Activated naive CD8-positive, alpha-beta T cell (primary cell): ENCODE data around the gene HOXB8.
A peak's percentile ranks its signal among the peaks of the same experiment; 100 is the strongest.

ENCODE experiments used
- H3K27ac Mint-ChIP-seq: one replicate; pipeline ENCODE4 v1.8.0; 2021; ENCODE audit warnings: mixed read lengths
- H3K27me3 Mint-ChIP-seq: one replicate; pipeline ENCODE4 v1.8.0; 2021; ENCODE audit warnings: mixed read lengths
- H3K36me3 Mint-ChIP-seq: one replicate; pipeline ENCODE4 v1.8.0; 2021; ENCODE audit warnings: mixed read lengths
- H3K4me1 Mint-ChIP-seq: one replicate; pipeline ENCODE4 v1.8.0; 2021; ENCODE audit warnings: low read depth, mixed read lengths
- H3K4me3 Mint-ChIP-seq: one replicate; pipeline ENCODE4 v1.8.0; 2021; ENCODE audit warnings: mild to moderate bottlenecking, mixed read lengths
- H3K9me3 Mint-ChIP-seq: one replicate; pipeline ENCODE4 v1.8.0; 2021; ENCODE audit warnings: low read depth, mixed read lengths

Gene HOXB8

DNA sequence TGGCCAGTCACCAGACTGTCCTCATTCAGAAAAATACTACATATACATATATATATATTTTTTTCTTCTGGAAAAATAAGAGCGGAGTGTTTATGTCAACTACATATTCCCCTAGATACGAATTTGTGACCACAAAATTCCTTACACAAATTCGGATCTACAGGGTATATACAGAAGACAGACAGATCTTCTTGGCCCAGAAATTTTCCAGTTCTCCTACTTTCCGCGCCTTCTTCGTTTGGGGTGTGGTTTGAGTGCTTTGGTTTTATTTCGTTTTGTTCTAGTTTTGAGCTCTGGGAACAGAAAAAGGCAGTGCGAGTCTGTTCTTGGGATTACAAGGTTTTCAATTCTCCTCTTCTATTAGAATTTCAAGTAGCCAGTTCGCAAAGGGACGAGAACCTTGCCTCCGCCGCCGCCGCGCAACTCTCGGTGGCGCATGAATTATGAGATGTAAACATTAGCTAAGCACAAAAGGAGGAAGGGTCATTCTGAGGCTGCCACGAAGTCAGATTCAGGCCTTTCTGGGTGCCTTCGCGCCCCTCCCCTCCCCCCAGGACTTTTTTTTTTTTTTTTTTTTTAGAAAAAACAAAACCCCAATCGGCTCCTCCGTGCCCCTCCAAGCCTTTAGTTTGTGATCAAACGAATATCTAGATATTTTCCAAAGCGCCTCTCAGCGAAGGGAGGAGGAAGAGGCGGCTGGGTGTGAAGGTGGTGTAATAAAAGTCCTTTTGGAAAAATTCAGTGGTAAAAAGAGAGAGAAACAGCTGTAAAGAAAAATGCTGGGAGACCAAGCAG is 35.1 kb downstream of the HOXB8 start:
- no peaks in the 10 kb centered on the region for H3K9me3 Mint-ChIP-seq
- H3K27ac Mint-ChIP-seq: no peak overlapping the region
- H3K27me3 Mint-ChIP-seq: peaks cover 45% of the 10 kb centered on the region
- H3K4me3 Mint-ChIP-seq: peak overlapping the region; percentile 52
- H3K36me3 Mint-ChIP-seq: no peaks in the 10 kb centered on the region
- peaks cover 50% of the 10 kb centered on the region for H3K4me1 Mint-ChIP-seq

DNA sequence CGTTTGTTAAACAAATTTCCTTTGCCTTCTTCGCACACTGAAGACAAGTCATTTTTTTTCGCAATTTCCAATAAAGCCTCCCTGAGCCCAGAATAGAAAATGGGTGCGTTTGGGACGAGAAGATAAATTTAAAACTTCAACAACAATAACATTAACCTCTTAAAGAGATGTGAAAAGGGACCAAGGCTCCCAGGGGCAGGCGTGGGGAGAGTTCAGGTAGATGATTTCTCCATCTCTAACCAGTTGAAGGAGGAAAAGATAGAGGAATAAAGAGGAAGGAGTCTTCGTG is 35.7 kb downstream of the HOXB8 start:
- Mint-ChIP-seq H3K4me1 (peaks cover 48% of the 10 kb centered on the region), H3K27me3 (peaks cover 44% of the 10 kb centered on the region), H3K27ac (no peak overlapping the region), H3K9me3 (no peaks in the 10 kb centered on the region), H3K4me3 (peak overlapping the region; percentile 88), H3K36me3 (no peaks in the 10 kb centered on the region)

DNA sequence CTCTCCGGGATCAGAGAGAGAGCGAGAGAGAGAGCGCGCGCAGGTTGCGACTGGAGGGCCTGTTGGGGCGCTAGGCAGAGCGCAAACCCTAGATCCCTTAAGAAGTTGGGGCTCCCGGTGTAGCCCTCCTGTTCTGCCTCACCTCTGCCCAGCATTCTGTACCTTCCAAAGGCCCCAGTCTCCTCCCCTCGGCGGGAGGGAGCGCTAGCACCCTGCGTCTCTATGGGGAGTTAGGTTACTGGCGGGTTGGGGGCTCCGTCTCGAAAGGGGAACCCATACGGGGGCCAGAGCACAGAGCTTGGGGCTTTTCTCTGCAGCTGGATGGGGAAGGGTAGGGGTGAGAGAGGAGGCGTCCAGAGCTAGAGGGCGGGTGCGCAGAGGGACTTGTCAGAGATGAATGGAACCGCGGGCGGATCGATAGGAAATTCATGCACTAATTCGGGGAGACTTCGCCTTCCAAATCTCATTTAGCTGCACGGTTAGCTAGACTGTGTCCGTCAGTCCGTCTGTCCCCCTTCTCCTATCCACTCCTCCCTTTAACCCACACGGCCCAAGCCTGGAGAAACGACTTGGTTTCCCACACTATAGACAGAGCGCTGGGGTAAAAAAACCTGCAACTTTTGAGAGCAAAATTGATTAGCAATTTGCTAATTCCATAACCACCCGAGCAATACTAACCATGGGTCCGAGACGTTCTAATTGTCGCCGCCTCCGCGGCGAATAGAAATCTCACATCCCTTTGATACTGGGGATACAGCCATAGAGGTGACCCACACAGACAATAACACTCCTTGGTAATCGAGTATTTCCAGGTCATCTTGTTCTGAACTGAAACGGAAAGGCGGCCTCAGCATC is 36.2 kb downstream of the HOXB8 start:
- peaks cover 48% of the 10 kb centered on the region for H3K4me1 Mint-ChIP-seq
- no peaks in the 10 kb centered on the region for H3K36me3 Mint-ChIP-seq
- H3K27me3 Mint-ChIP-seq: peaks cover 40% of the 10 kb centered on the region
- no peaks in the 10 kb centered on the region for H3K9me3 Mint-ChIP-seq
- no peak overlapping the region for H3K27ac Mint-ChIP-seq
- peak overlapping the region; percentile 88 for H3K4me3 Mint-ChIP-seq

DNA sequence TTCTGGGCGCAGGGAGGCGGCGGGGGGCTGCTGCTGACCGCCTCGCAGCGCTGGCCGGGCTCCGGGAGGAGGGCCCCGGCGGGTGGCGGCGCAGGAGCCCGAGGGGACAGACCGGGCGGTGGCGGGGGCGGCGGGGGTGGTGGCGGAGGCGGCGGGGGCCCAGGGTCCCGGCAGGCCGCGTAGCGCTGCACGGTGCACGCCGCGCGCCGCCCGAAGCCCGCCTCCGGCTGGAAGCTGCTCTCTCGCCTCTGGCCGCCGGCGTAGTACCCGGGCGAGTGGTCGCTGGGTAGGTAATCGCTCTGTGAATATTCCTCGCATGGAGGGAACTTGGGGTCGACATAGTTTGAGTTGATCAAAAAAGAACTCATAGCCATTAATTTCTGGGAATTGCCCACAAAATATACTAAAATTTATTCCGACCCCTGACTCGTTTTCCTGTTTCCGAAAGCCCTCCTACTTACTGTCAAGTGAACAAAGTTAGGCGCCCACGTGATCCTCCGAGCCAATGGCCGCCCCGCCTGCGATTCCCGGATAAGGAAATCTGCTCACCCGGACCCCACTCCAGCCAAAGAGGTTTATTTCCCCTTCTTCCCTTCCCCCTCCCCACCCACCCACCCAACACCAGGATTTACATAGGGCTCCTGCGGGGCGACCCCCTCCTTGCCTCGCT is 37.0 kb downstream of the HOXB8 start, which contains the start of gene HOXB4:
HOXB4 (minus strand) TSS at position 405 of the 670 bp plus-strand sequence; CDS start at position 374, 31 bp downstream.
- Mint-ChIP-seq H3K36me3 (no peaks in the 10 kb centered on the region), H3K27ac (no peak within 1 kb of the TSS), H3K4me1 (peaks cover 48% of the 10 kb centered on the region), H3K4me3 (peak within 1 kb of the TSS; percentile 88), H3K9me3 (no peaks in the 10 kb centered on the region), H3K27me3 (peaks cover 38% of the 10 kb centered on the region)

DNA sequence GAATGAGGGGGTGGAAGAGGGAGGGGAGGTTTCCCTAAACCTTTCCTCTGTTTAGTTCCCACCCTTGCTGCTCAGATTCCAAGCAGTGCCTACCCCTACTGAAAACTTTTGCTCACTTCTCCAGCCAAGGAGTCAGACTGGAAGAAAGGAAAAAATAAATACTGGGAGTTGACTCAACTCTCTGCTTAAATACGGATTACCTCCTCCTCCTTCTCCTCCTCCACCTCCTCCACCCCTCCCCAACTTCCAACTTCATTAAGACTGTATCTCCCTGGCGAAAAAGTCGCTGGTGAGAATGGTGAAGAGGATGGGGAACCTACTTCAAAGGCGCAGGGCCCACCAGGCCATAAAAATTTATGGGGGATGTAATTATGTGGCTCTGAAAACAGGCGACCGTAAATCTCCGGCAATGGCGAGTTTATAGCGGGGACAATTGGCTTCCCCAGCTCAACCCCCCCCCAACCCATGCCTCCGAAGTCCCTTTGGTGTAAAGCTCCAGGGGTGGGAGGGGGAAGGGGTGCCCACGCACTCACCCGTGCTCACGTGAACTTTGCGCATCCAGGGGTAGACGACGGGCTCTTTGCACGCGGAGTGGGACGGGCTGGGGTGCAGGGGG is 37.7 kb downstream of the HOXB8 start:
- peaks cover 31% of the 10 kb centered on the region for H3K27me3 Mint-ChIP-seq
- H3K36me3 Mint-ChIP-seq: no peaks in the 10 kb centered on the region
- H3K4me3 Mint-ChIP-seq: peak overlapping the region; percentile 84
- peaks cover 45% of the 10 kb centered on the region for H3K4me1 Mint-ChIP-seq
- H3K27ac Mint-ChIP-seq: no peak overlapping the region
- H3K9me3 Mint-ChIP-seq: no peaks in the 10 kb centered on the region

DNA sequence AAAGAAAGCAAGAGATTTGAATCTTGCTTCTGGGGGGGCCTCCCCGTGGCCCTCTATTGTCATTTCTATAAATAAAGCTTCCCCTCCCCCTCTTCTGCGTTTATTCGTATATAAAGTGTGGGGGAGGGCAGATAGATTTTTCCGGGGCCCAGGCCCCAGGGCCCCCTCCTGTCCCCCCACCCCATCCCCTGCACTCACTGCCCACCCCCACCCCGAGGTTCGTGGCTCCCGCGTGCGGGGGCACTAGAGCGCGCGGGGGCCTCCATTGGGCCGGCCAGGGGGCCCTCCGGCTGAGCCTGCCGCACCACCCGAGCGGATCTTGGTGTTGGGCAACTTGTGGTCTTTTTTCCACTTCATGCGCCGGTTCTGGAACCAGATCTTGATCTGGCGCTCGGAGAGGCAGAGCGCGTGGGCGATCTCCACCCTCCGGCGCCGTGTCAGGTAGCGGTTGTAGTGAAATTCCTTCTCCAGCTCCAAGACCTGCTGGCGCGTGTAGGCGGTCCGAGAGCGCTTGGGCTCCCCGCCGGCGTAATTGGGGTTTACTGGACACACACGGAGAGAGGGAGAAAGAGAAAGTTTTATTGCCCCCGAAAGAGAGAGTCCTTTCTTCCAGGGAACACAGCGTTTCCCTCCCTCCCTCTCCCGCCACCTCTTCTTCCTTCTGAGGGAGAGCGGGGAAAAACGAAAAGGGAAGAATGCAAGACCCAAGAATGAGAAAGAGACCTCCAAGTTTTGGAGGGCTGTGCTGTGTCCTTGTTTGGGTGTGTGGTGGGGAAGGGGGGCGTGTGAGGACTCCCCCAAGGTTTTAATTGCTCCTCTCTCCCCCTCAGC is 38.4 kb downstream of the HOXB8 start:
- no peaks in the 10 kb centered on the region for H3K9me3 Mint-ChIP-seq
- peaks cover 41% of the 10 kb centered on the region for H3K4me1 Mint-ChIP-seq
- peaks cover 28% of the 10 kb centered on the region for H3K27me3 Mint-ChIP-seq
- no peak overlapping the region for H3K27ac Mint-ChIP-seq
- H3K36me3 Mint-ChIP-seq: no peaks in the 10 kb centered on the region
- H3K4me3 Mint-ChIP-seq: peak overlapping the region; percentile 84

DNA sequence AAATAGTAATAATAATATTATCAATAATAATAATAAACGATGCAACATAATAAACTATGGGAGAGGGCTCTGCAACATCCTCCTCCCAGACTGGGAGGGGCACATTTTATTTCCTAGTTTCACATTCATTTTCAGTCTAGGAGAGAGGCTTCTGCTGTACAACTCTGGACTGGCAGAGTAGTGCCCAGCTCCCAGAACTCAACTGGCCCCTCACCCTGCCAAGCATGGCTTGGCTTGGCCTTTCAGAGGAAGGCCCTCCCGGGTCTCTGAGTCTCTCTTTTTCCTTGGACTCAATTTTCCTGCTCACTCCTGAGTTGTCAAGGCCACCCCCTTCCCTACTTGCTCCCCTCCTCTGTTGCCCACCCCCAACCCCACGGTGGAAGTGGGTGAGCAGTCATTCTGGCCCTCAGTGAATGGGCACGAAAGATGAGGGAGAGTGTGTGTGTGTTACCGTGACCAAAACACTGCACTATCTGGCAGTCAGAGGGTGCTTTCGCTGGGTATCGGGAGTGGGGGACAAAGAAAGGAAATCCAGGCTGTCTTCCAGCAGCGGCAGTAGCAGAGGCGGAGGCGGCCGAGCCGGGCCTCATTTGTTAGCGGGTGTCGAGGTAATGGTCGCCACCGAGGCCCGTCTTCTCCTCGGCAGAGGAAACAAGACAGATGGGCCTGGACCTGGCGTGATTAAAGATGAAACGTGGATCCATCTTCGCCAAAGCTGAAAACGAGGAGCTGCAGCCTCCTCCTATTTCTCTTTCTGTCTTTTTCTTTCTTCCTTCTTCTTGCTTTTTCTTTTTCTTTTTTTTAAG is 39.2 kb downstream of the HOXB8 start:
- peaks cover 34% of the 10 kb centered on the region for H3K4me1 Mint-ChIP-seq
- no peak overlapping the region for H3K4me3 Mint-ChIP-seq
- H3K9me3 Mint-ChIP-seq: no peaks in the 10 kb centered on the region
- no peaks in the 10 kb centered on the region for H3K36me3 Mint-ChIP-seq
- no peak overlapping the region for H3K27ac Mint-ChIP-seq
- peaks cover 22% of the 10 kb centered on the region for H3K27me3 Mint-ChIP-seq

DNA sequence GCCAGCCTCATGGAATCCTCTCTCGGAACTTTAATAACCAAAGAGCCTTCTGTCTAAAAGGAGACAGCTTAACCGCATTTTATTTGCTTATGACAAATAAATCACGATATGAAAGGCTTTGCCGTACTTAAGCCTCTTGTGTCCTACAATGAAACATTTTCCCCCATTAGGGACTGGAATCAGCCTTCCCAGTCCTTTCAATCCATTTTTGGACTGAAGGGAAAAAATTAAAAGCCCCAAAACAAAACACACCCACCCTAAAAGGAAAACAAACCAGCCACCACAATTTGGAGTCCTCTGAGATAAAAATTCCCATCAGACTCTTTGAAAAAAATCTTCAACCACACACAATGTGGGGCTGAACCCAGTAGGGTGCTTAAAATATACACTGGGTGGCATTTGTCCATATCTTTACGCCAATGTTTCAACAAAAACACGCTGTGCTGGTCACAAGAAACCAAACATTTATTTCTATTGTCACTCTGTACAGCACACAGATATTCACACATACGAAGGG is 40.0 kb downstream of the HOXB8 start:
- Mint-ChIP-seq H3K4me1 (peaks cover 29% of the 10 kb centered on the region), H3K4me3 (no peak overlapping the region), H3K36me3 (no peaks in the 10 kb centered on the region), H3K9me3 (no peaks in the 10 kb centered on the region), H3K27ac (no peak overlapping the region), H3K27me3 (peaks cover 15% of the 10 kb centered on the region)

DNA sequence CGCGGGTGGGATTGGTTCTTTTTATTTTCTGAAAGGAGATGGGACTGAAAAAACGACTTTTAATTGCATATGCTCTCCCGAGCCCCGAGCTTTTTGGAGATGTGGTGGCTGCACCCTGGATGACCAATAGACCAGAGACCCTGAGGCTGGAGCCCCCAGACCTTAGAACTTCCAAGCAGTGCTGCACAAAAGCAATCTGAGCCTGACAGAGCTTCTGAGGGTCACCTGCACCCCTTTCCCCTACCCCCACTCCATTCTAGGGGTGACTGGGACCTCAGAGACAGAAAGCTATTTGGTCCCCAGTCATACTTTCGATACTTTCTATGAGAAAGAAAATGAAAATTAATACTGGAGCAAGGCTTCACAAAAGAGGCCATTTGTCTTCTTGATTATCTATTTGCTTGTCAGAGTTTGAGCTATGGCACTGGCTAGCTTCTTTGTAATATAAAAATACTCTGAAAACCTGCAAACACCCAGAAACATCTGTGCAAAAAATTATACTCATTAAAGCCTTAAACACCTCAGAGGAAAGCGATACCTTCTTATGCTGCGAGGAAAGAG is 40.5 kb downstream of the HOXB8 start:
- Mint-ChIP-seq H3K27me3 (peaks cover 12% of the 10 kb centered on the region), H3K4me3 (no peak overlapping the region), H3K36me3 (no peaks in the 10 kb centered on the region), H3K4me1 (peaks cover 26% of the 10 kb centered on the region), H3K9me3 (no peaks in the 10 kb centered on the region), H3K27ac (no peak overlapping the region)

DNA sequence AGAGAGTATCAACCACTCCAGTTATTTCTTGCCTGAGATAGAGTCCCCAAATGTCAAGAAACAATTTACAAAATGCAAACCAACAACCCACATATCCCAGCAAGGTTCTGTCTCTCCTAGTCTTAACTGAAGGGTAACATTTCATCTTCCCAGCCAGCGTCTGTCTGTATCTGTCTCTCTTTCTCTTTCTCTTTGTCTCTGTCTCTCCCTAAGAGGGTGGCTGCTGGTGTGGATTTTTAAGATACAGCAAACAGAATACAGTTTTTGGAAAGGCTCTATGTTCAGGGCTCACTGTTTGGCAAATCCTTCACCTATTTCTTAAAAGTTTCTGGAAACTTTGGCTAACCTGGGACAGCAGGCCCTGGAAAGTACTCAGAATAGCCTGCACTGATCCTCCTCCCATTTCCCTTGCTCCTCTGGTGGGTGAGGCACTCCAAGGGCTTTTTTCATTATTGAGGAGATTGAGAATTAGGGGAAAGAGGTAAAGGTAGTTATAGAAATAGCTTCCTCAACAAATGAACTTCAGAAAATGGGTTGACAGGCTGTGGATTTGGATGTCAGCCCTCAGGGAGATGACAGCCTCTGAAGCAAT is 43.2 kb downstream of the HOXB8 start:
- Mint-ChIP-seq H3K27ac (no peak overlapping the region), H3K9me3 (no peaks in the 10 kb centered on the region), H3K27me3 (peaks cover 9% of the 10 kb centered on the region), H3K36me3 (no peaks in the 10 kb centered on the region), H3K4me3 (no peak overlapping the region), H3K4me1 (peaks cover 11% of the 10 kb centered on the region)

DNA sequence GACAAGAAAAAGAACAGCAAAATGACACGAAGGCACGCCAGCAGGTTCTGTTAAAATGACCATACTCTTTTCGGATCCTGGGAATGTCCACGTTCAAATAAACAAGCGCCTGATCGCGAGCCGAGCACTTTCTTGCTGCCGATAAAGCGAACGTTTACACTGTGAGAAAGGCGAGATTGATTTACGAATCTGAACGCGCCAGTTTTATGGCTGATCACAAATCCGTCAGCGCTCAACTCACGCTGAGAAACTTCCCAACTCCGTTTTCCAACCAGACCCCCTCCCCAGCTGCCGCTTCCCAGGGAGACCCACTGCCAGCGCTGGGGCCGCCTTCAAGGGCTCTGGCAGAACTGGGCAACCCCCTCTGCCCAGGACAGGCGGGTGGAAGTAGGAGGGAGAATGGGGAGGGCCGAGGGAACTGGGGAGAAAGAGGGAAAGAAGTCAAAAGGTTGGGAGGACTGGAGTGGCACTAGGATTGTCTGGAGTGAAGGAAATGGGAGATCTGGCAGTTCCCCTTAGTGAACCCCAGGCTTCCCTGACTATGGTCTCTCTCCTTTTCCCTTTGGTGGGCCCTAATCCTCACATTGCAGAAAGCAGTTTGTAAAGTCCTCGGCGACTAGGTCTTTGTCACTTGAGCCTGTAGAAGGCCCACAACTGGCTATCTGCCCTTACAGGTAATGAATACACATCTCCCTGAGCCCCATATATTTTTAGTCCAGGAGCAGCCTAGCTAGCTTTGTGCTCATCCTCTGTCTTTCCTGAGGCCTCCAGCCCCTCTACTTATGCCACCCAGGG is 43.9 kb downstream of the HOXB8 start:
- no peak overlapping the region for H3K27ac Mint-ChIP-seq
- H3K4me1 Mint-ChIP-seq: peaks cover 8% of the 10 kb centered on the region
- H3K4me3 Mint-ChIP-seq: no peak overlapping the region
- H3K27me3 Mint-ChIP-seq: peaks cover 9% of the 10 kb centered on the region
- no peaks in the 10 kb centered on the region for H3K9me3 Mint-ChIP-seq
- H3K36me3 Mint-ChIP-seq: no peaks in the 10 kb centered on the region

DNA sequence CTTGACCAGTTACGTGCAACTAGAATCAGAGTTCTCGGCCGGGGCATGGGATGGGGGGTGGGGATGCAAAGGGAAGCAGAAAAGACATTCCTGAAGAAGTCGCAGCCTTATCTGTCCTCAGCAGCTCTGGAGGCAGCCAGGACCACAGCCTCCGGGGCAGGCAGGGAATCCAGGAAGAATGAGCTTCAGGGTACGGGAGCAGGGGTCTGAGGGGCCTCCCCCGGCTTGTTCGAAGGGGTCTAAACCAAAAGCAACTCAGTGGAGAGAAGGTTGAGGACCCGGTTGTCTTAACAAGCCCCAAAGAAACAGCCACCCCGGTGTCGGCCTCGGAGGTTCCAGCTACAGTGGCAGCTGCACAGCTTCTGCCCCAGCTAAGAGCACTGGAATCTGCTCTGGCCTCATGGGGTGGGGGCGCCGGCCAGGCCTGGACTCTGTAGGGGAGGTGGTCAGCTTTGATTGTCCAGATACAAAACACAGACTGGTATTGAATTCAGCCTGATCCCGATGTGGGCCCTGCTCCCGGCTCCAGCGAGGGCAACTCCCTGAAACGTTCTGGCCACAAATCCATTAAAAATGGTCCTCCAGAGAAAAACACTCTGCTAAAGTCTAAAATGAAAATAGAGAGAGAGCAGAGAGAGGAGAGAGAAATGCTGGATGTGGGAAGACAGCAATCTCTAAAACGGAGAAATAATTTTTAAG is 44.6 kb downstream of the HOXB8 start:
- H3K9me3 Mint-ChIP-seq: no peaks in the 10 kb centered on the region
- peaks cover 9% of the 10 kb centered on the region for H3K27me3 Mint-ChIP-seq
- H3K4me1 Mint-ChIP-seq: peaks cover 5% of the 10 kb centered on the region
- H3K36me3 Mint-ChIP-seq: no peaks in the 10 kb centered on the region
- no peak overlapping the region for H3K27ac Mint-ChIP-seq
- no peak overlapping the region for H3K4me3 Mint-ChIP-seq
